ENCODE results near the gene LMF1.
"Not testable (repeated sequence)": the region's sequence is repeated elsewhere in the genome, so short reads cannot be mapped to it uniquely, and the experiment has no call there.

Gene LMF1

DNA sequence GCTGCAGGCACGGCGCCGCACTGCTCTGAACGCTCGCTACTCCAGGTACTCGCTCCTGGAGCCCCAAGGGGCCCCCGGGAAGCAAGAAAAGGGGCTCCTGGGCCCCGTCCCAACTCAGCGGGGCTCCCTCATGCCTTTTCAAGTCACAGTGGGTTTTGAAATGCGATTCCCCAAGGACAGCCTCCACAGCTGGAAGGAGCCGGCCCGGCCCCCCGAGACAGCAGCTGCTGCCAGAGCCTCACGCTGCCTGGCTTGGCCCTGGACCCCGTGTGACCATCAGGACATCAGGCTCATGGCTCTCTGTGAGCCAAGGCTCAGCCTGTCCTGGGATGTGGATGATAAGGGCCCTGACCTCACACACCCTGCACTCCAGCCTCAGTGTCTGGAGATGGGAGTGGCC lies 80.6 kb downstream of the LMF1 start:
- FAIRE-seq: no peak

DNA sequence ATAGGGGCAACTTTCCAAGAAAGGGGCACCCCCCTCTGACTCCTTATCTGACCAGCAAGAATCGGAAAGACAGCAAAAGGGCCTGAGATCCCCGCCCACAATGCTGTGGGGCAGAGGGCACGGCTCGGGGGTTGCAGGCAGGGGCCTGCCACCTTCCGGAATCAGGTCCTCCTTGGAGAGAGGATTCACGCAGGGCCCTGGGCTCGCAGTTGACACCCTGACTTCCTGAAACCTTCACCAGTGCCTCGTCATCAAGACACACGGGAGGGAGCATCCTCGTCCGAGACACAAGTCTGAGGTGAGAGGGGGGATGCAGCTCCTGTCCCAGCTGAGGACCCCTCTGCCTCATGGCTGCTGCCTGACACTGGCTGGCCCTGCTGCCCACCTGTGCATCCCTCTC lies 81.2 kb downstream of the LMF1 start:
- no peak for FAIRE-seq

GRCh38 chr16:888901-889570 lies 81.7 kb downstream of the LMF1 start:
- FAIRE-seq: no peak

GRCh38 chr16:888456-888855 lies 82.3 kb downstream of the LMF1 start:
- FAIRE-seq: not testable (repeated sequence)

- FAIRE-seq: no peak
Observed at GRCh38 chr16:887846-888245, 82.9 kb downstream of the LMF1 start.

- FAIRE-seq: no peak
Observed at GRCh38 chr16:886802-887731, 83.7 kb downstream of the LMF1 start.

DNA sequence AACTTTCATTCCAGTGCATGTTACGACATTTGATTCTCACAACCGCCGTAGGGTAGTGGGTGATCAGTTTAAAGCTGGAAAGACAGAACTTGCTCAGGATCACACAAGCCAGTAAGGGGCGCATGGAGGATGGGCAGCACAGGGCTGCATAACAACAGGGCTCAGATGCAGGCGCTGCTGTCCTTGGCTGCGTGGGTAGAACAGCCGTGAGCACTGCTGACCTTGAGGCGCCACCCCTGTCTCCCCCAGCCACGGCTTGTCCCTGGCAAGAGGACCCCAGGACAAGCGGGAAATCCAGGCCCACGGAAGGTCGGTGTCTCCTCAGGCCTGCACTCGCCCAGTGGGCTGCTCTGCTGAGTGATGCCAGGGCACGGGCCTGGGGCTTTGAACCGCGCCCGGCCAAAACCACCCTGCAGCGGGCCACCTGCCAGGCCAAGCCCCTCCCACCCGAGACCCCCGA lies 84.7 kb downstream of the LMF1 start:
- no peak for FAIRE-seq

GRCh38 chr16:885391-885790 lies 85.4 kb downstream of the LMF1 start:
- FAIRE-seq: no peak

- no peak for FAIRE-seq
Observed at GRCh38 chr16:884232-884631, 86.6 kb downstream of the LMF1 start.

- FAIRE-seq: no peak
Observed at GRCh38 chr16:883781-884180, 87.0 kb downstream of the LMF1 start.

GRCh38 chr16:883340-883739 lies 87.4 kb downstream of the LMF1 start:
- FAIRE-seq: no peak

DNA sequence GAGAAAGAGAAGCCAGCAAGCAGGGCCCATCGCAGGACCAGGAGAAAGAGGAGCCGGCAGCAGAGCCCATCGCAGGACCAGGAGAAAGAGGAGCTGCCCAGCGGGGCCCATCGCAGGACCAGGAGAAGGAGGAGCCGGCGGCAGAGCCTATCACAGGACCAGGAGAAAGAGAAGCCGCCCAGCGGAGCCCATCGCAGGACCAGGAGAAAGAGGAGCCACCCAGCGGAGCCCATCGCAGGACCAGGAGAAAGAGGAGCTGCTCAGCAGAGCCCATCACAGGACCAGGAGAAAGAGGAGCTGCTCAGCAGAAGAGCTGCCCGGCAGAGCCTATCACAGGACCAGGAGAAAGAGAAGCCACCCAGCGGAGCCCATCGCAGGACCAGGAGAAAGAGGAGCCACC lies 88.1 kb downstream of the LMF1 start:
- not testable (repeated sequence) for FAIRE-seq

DNA sequence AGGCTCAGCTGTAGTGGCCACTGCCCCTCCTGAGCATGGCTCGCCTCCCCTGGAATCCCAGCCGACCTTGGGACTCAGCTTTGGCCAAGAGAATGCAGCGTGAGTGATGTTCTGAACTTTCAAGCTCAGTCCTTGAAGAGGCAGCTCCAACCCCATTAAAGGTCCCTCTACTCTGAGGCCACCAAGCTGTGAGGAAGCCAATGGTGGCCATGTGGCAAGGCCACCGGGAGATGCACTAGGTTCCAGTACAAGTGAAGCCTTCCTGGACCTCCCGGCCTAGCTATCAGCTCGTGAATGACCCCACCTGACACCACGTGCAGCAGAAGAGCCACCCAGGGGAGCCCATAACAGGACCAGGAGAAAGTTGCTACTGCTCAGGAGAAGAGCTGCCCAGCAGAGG lies 88.5 kb downstream of the LMF1 start:
- FAIRE-seq: no peak

GRCh38 chr16:881219-882097 lies 89.3 kb downstream of the LMF1 start:
- no peak for FAIRE-seq

GRCh38 chr16:880471-881171 lies 90.2 kb downstream of the LMF1 start:
- FAIRE-seq: no peak

GRCh38 chr16:879986-880385 lies 90.8 kb downstream of the LMF1 start:
- FAIRE-seq: no peak

GRCh38 chr16:879461-879861 lies 91.3 kb downstream of the LMF1 start:
- FAIRE-seq: no peak

GRCh38 chr16:878886-879285 lies 91.9 kb downstream of the LMF1 start:
- no peak for FAIRE-seq

GRCh38 chr16:878072-878784 lies 92.6 kb downstream of the LMF1 start:
- FAIRE-seq: no peak

- FAIRE-seq: no peak
Observed at GRCh38 chr16:877242-878071, 93.3 kb downstream of the LMF1 start.

Measured in islet of Langerhans (tissue), 1 donor.